Amniotic epithelial cell (primary cell): Measurements from ENCODE around the gene HAT1.
"Not testable (repeated sequence)": the region's sequence is repeated elsewhere in the genome, so short reads cannot be mapped to it uniquely, and the experiment has no call there.

Source experiments
- DNase-seq: peaks from one replicate; pipeline ENCODE4 v3.0.0-alpha.2; 2010; ENCODE audit warnings: low read depth

HAT1 gene

DNA sequence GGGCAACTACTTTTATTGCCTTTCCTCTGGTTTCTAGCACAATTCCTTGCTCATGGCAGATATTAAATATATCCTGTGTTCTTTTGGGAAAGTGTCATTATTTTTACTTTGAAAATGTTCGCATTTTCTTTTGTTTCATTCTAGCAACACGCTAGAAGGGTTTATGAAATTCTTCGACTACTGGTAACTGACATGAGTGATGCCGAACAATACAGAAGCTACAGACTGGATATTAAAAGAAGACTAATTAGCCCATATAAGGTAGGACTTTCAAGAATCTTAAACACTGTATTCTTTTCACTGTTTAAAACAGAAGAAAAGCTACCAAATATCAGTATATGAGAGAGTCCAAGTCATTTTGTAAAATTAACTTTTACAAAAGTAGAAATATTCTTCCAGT is 56.8 kb downstream of the HAT1 start:
- no peak for DNase-seq

GRCh38 chr2:171983924-171984323 is 61.7 kb downstream of the HAT1 start:
- not testable (repeated sequence) for DNase-seq

GRCh38 chr2:171985076-171985475 is 62.8 kb downstream of the HAT1 start:
- DNase-seq = peak; percentile 16

GRCh38 chr2:171986778-171987177 is 64.5 kb downstream of the HAT1 start:
- DNase-seq = no peak

- DNase-seq = no peak
Measured at GRCh38 chr2:171991027-171991426, 68.8 kb downstream of the HAT1 start.

DNA sequence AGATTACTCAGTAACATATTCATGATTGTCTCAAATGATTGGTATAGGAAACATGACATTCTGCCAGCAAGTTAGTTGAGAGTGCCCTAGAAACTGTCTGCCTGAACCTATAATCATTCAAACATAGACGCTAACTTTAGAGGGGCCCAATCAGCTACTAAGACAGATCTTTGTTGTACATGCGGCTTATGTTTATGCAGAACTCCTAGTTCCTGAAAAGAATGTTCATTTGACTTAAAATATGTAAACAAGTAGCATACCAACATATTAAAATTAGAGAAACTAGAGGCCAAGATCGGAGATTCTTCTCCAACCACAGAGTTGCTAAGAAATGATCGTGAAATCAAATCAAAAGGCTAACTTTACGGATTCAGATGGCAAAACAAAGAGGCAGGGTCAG is 73.3 kb downstream of the HAT1 start:
- no peak for DNase-seq

DNA sequence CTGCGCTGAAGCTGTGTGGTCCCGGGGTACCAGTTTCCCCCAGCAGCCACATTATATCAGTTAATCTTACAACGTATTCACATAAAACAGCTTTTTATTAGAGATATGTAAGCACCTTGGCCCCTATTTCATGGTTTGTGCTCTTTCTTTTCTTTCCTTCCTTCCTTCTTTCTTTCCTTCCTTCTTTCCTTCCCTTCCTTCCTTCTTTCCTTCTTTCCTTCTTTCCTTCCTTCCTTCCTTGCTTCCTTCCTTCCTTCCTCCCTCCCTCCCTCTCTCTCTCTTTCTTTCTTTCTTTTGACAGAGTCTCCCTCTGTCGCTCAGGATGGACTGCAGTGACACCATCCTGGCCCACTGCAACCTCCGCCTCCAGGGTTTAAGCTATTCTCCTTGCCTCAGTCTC is 73.8 kb downstream of the HAT1 start:
- no peak for DNase-seq

GRCh38 chr2:171997031-171997430 is 74.8 kb downstream of the HAT1 start:
- not testable (repeated sequence) for DNase-seq

DNA sequence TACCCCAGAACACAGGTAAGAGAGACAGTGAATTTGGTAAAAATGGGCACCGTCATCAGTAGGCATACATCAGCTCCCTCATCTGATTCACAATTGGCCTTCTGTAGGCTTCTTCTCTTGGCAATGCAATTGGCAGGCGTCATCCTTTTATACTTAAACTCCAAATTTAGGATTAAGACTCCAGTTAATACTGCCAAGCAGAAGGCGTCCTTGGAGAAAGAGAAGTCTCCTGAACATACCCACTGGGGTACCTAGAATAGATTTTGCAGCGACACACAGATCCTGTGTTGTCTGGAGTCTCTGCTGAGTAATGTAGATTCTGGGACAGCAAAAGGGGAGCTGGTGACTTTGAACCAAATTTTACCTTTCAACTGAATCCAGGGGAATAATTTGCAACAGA is 76.9 kb downstream of the HAT1 start:
- no peak for DNase-seq

GRCh38 chr2:171999604-172000469 is 77.6 kb downstream of the HAT1 start, which contains the start of gene METAP1D:
Gene METAP1D (plus strand): TSS chr2:171999953. CDS start chr2:171999970, 17 bp downstream.
- DNase-seq = peak; percentile 83

- no peak for DNase-seq
Measured at GRCh38 chr2:172000696-172001361, 78.6 kb downstream of the HAT1 start.

DNA sequence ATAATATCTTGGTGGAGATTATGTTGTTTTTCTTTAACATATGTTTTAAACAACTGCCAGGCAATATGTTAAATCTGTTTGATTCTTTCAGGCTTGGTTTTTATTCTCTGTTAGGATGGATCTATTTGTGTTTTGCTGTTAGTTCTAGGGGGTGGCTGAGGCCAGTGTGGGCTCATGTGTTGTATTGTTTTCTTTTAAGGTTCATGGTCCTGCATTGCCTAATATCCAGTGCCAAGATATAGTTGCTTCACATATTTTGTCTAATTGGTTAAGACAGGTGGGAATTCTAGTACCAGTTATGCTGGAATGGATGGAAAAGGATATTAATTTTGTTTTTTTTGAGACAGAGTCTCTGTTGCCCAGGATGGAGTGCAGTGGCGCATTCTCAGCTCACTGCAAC is 85.1 kb downstream of the HAT1 start:
- no peak for DNase-seq

- DNase-seq = no peak
Measured at GRCh38 chr2:172009823-172010222, 87.6 kb downstream of the HAT1 start.

DNA sequence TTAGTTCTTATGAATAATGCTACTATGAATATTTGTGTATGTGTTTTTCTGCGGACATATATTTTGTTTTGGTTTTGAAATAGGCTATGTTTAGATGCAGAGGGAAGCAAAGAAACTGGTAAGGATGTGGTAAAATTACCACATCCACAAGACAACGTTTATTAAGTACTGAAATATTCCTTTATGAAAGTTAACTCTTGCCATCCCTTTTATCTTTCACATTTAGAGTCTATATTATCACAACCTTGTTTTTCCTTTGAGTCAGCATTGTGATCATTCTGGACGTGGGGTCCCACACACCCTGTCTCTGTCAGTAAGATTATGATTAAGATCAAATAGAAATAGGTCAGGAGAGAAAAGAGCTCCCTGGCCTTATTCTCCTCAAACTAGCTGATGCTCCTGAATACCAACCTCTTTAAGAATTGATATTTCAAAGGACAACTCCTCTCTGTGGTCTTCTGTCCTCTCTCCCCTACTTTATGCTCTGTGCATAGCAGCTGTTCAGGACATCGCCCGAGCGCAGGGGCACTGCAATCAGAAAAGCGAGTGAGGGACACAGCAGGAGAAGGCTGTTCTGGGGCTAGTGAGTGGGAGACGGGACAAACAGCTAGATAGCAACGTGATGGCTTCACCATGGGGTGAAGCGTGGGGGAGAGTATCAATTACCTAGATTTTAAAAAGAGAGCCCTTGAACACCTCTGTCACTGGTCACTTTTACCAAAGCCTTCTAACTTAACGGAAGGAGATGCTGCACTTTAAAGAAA is 89.7 kb downstream of the HAT1 start:
- DNase-seq = no peak

- no peak for DNase-seq
Measured at GRCh38 chr2:172012677-172013391, 90.6 kb downstream of the HAT1 start.

DNA sequence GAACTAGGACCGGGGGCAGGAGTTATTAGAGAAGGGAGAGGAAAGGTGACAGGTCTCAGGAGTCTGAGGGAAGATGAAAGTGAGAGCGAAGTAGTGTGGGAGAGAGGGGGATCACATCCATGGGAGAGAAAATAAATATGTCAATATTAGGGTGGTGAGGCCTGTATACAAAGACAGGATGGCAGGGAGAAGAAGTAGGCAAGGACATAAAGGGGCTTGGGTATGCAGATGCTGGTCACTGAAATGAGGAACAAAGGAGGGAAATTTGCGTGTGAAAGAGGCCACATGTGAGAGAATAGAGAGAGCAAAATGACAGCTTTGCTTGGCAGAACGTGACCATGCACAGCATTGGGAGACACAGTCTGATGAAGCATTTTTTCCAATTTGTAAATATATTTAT is 91.1 kb downstream of the HAT1 start:
- DNase-seq = no peak

DNA sequence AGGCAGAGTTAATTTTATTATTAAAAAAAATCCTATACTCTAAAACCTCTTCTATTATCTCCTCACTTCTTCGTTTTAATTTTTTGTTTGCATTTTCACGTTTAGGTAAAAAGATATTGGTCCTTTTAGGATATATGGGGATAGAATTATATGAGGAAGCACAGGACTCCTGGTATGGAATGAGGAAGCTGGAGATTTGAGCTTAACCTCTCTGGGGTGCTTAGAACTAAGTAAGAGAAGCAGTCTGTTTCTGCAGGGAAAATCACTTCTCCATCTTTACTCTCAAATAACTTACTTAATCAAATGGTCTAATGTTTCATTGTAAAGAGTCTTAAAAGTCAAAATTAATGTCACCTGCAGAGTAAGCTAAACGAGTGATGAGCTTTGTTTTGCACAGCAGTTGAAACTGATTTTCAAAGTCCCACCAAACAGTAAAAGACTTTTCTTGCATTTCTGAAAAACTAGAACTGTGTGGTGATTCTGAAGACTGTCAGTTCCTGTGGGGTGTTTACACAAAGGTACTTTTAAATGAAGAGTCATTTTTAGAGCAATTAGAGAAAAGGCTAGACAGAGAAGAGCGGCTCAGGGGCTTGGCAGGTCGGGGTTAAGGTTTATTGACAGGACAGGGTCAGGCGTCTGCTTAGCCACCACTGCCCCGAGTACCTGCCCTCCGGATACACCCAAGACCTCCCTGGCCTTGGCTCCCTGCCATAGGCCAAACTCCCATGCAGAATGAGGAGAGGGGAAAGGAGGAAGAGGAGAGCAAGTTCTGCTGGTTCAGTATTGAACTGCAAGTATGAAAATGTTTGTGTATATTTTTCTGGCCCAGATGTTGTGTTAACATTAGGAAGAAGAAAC is 99.0 kb downstream of the HAT1 start:
- DNase-seq = no peak

DNA sequence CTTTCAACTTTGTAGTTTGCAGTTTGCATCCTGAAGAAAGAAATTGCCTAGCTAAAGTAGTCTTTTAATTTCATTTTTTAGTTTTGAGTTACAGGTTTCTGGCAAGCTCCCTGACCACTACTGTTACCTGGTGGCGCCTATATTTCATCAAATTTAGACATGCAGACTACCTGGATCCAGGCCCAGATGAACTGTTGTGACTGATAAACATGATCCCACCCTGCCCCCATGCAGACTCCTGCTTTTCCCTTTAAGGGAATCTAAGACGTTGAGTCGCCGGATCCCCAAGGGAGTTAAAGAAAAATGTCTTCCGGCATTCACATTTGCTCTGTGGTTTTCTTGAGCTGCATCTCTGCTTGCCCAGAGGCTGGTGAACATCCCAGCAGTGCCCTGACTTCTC is 99.7 kb downstream of the HAT1 start:
- peak; percentile 51 for DNase-seq

- DNase-seq = no peak
Measured at GRCh38 chr2:172031536-172031935, 109.3 kb downstream of the HAT1 start.
